Measurements from ENCODE around the gene IQGAP1.

The IQGAP1 gene

DNA sequence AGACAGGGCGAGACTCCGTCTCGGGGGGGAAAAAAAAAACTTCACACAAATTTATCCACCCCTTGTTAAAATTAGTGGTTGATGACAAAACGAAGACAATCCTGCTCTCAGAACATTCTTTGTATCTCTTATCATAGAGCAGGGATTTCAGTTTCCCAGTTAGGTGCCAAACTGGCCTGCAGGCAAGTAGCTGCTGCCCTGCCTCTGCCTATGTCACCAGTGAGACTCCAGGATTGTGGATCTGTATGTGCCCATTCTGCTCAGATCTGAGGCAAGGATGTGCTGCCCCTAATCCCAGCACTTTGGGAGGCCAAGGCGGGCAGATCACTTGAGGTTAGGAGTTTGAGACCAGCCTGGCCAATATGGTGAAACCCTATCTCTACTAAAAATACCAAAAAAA lies 54.4 kb downstream of the IQGAP1 start:
- no peak for DNase-seq (ENCODE audit: low spot score)

DNA sequence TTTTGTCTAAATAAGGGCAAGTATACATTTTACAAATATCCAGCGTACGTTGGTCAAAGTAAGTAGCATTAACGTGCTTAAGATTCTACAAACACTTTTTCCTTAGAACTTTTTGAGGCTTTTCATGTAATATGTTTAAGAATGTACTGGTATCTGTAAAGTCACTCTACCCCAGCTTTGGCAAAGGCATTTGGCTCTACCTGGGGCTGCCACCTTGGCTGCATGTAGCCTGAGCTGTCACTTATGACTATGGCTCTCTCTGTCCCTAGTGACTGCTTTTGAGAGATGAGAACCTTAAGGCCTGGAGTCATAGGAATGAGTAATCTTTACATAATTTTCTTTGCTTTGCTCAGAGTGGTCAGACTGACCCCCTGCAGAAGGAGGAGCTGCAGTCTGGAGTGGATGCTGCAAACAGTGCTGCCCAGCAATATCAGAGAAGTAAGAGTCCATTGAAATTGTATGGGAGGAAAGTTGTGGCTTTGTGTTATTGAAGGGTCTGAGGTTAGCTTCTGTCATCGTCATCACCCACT lies 61.2 kb downstream of the IQGAP1 start:
- DNase-seq (ENCODE audit: low spot score): no peak

DNA sequence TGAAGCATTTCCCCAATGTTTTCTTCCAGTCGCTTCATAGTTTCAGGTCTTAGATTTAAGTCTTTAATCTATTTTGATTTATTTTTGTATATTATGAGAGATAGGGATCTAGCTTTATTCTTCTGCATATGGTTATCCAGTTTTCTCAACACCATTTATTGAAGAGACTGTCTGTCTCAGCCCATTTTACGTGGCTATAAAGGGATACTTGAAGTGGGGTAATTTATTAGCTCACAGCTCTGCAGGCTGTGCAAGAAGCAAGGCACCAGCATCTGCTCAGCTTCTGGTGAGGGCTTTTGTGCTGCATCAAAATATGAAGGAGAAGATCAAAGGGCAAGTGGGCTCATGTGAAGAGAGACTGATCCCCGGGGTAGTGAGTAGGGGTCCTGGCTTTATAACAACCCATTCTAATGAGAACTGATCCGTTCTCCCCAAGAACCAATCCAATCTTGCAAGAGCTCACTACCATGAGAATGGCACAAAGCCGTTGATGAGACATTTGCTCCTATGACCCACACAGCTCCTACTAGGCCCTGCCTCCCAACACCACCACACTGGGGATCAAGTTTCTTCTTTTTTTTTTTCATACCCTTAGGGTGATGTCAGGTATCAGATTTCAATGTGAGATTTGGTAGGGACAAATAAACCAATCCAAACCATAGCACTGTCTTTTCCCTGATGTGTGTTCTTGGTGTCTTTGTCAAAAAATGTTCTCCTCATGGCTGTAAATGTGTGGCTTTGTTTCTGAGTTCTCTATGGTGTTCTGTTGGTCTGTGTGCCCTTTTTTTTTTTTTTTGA lies 63.2 kb downstream of the IQGAP1 start:
- no peak for DNase-seq (ENCODE audit: low spot score)

DNA sequence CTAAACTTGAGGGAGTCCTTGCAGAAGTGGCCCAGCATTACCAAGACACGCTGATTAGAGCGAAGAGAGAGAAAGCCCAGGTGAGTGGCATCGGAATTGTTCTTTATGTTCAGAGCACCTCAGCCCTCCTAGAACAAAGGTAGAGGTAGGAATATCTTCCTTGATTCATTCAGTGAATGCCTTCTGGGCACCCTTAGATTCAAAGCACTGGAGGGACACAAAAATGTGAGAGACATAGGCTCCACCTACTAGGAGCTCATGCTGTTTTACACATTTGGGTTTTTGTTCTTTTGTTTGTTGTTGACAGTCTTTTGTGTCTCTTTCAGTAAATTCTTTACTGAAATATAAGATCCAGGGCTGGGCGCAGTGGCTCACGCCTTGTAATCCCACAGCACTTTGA lies 68.2 kb downstream of the IQGAP1 start:
- no peak for DNase-seq (ENCODE audit: low spot score)

DNA sequence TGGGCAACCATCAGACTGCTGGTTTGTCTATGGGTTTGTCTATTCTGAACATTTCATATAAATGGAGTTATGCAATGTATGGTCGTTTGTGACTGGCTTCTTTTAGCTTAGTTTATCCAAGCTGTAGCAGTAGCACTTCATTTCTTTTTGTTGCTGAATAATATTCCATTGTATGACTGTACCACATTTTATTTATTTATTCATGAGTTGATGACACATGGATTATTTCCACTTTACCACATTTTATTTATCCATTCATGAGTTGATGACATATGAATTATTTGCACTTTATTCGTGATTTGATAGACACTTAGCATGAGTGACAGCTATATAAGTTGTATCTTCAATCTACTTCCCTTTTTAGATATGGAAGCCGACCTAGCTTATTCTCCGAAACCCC lies 70.0 kb downstream of the IQGAP1 start:
- DNase-seq (ENCODE audit: low spot score): no peak

DNA sequence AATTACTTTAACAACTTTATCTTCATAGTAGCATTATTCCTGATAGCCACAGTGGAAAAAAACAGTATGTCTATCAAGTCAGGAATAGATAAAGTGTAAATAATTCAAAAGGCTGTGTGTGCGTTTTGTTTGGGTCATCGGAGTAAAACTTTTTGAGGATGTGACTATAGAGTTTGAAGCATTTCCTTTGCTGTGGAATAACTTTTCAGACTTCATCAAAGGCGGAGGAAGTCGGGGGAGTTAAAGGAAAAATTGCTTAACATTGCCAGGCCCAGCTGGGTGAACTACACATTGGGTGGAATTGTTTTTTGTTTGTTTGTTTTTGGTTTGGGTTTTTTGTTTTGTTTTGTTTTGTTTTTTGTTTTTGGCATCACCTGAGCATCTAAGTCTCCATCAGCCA lies 71.3 kb downstream of the IQGAP1 start:
- DNase-seq (ENCODE audit: low spot score): no peak

DNA sequence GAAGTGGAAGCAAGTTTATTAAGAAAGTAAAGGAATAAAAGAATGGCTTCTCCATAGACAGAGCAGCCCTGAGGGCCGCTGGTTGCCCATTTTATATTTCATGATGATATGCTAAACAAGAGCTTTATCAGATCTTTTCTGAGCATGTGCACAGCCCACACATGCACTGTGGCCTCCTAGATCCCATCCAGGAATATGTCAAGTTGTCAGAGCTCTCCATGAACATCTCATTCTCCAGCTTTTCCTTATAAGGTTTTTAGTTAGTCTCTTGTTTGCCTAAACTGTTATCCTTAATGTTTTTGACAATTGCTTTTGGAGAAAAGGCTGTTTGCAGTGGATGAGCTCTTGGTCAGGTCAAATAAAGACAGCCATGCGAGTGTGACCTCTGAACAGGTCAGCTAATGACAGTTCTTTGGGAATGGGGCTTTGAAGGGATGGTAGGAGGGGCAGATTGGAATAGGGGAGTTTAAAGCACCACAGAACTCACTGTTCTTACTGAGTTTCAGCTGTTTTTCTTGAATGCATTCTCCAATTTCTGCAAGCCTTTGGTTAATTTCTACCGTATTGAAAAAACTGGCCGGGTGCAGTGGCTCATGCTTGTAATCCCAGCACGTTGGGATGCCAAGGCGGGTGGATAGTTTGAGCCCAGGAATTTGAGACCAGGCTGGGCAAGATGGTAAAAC lies 72.2 kb downstream of the IQGAP1 start:
- no peak for DNase-seq (ENCODE audit: low spot score)

DNA sequence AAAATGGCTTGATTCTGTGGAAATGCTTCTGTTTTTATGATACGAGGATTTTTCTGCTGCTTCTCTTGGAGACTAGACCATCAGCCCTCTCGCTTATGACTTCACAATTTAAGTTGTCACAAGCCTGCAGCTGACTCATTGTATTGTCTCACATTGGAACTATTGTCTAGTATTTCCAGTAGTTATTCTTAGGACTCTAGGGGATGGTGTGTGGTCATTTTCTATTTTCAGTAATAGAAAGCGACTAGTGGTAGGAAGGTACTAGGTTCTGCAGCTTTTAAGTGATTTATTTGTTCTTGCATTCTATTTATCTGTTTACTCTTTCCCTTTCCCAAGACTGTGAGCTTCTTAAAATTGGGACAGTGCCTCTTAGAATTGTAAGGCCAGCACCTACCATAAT lies 75.3 kb downstream of the IQGAP1 start:
- DNase-seq (ENCODE audit: low spot score): no peak

DNA sequence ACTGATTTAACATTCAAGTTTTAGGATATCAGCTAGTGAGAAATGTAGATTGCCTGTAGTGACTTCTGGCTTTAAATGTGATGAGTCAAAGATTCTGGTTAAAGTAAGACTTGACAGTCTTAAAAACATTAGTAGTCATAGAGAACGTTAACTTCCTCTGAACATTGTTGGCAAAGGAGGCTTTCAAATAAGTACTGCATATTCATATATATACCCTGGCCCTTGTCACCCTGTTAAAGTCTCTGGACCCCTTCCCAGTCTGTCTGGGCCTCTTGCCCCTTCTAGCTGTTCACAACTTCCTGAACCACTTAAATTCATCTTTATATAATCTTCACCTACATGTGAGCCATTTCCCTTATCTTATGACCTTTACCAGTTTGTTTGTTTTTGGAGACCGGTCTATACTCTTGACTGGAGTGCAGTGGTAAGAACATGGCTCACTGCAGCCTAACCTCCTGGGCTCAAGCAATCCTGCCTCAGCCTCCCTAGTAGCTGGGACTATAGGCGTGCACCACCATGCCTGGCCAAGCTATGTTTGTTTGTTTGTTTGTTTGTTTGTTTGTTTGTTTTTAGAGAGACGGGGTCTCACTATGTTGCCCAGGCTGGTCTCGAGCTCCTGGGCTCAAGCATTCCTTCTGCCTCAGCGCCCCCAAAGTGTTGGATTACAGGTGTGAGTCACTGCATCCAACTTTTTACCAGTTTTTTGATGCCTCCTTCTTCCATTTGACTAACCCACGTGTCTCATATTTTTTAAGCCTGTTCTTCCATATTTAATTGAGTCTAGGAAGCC lies 77.3 kb downstream of the IQGAP1 start:
- DNase-seq (ENCODE audit: low spot score): no peak

DNA sequence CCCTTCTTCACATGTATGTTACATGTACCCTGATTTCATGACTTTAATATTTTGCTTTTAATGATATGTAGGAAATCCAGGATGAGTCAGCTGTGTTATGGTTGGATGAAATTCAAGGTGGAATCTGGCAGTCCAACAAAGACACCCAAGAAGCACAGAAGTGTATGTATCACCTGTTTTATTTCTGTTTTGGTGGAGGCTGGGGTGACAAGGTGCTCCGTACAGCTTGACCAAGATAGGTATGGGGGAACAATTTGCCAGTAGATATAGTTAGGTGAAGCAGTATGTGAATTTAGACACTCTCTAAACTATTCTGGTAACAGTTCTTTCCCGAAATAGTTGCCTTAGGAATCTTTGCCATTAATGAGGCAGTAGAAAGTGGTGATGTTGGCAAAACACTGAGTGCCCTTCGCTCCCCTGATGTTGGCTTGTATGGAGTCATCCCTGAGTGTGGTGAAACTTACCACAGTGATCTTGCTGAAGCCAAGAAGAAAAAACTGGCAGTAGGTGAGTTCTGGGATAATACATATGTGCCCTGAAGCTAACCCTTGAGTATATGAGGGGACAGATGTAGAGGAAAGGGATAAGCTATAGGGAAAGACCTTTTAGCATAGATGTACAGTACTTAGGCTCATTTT lies 78.0 kb downstream of the IQGAP1 start:
- no peak for DNase-seq (ENCODE audit: low spot score)

DNA sequence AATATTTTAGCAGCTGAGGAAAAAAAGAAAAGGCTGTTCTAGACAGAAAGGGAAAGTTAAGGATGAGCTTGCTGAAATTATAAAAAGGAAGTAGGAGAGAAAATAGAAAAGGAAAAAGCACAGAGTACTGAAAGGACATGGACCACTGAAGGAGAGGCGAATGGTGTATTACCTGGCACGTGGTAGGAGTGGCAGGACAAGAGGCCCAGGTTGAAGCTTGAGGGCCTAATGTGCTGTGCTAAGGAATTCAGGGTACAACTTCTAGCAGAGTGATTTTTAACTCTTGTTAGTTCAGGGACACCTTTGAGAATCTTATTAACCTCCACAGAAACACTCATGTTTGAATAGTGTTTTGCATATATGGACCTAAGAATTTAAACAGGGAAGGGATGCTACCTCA lies 81.7 kb downstream of the IQGAP1 start:
- no peak for DNase-seq (ENCODE audit: low spot score)

DNA sequence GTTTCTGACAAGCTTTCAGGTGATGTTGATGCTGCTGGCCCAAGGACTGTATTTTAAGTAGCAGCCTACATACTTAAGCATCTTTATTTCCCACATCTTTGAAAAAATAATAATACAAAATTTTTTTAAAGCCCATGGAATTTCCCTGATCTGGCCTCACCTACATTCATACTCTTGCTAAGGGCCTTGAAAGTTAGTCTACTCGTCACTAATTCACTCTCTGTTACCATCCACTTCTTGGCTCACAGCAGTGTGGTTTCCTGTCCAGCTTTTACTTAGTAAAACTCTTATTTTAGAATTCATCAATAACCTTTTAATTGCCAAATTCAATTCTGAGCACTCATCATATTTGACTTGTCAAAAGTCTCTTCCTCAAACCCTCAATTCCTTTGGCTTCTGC lies 82.4 kb downstream of the IQGAP1 start:
- no peak for DNase-seq (ENCODE audit: low spot score)

DNA sequence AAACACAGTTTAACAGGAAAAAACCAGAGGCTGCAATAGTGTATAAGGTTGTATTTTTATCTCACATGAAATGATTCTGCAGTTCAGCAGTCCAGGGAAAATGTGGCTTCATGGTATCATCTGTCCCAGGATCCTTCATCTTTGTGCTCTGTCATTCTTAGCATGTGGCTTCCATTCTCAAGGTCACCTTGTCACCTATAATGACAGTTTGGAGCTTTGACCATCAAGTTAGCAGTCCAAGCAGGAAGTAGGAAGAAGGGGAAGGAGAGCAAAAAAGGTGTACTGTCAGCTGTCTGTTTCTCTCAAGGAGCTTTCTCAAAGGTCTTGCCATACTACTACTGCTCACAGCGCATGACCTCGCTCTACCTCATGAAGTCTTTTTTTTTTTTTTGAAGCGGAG lies 83.1 kb downstream of the IQGAP1 start:
- DNase-seq (ENCODE audit: low spot score): no peak

DNA sequence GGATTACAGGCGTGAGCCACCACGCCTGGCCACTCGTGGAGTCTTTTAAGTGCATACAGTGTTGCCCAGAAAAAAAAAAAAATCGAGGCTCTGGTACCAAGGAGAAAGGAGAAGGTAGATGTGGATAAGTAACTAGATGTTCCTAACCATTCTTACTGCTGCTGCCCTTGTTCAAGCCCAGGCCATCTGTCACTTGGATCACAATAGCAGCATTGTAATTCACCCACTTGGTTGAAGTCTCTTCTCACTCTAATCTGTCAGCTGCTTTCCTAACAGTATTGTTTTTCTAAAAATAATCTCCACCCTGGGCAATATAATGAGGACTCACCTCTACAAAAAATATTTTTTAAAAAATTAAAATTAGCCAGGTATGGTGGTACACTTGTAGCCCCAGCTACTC lies 83.7 kb downstream of the IQGAP1 start:
- DNase-seq (ENCODE audit: low spot score): no peak

DNA sequence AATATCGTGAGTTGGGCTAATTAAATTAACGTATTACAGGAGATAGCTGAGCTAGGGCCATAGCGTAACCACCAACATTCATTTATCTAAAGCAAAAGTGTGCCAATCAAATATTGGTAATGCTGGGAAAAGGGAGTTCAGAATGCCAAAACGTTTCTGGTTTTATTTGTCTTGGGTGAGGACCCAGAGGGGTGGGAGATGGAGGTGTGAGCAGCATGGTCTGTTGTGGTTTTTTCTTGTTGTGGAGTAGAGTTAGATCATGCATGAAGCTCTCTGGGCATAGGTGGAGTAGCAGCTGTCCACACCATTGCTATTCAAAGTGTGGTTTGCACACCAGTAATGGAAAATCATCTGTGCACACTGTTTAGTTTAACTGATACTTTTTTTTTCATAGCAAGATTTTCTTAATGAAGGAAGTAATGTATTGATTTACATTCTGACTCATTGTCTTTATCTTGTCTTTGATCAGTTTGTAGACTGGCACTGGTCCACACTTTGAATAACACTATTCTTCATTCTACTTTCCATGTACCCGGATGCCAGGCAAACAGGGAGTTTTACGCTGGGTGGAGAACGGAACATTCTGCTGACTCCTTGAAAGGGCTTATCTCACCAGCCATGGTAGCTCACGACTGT lies 90.9 kb downstream of the IQGAP1 start:
- DNase-seq (ENCODE audit: low spot score): no peak

DNA sequence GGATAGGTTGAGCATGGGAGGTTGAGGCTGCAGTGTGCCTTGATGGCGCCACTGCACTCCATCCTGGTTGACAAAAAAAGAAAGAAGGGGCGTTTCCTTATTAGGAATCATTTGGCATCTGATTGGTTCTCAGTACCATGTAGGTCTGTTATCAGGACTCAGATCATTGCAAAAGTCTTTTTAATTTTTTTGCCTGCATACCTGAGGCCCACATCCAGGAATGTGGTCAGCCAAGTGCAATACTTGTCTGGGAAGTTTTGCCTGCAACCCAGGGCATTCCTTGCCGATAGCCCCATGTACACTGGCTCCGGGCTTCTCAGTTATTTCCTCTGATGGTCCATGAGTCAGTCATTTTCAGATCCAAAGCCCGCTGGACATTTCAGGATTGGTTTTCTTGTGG lies 91.6 kb downstream of the IQGAP1 start:
- DNase-seq (ENCODE audit: low spot score): no peak

DNA sequence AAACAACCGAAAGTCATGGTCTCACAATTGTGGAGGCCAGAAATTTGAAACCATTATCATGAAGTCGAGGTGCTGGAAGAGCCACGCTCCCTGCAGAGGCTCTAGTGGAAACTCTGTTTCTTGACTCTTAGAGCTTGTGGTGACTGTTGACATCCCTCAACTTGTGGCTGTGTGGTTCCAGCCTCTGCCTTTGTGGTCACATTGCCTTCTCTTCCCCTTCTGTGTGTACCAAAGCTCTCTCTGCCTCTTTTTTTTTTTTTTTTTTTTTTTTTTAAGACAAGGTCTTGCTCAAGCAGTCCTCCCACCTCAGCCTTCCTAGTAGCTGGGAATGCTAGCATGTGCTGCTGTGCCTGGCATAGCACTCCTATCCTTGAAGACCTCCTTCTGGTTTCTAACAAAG lies 93.0 kb downstream of the IQGAP1 start:
- DNase-seq (ENCODE audit: low spot score): no peak

DNA sequence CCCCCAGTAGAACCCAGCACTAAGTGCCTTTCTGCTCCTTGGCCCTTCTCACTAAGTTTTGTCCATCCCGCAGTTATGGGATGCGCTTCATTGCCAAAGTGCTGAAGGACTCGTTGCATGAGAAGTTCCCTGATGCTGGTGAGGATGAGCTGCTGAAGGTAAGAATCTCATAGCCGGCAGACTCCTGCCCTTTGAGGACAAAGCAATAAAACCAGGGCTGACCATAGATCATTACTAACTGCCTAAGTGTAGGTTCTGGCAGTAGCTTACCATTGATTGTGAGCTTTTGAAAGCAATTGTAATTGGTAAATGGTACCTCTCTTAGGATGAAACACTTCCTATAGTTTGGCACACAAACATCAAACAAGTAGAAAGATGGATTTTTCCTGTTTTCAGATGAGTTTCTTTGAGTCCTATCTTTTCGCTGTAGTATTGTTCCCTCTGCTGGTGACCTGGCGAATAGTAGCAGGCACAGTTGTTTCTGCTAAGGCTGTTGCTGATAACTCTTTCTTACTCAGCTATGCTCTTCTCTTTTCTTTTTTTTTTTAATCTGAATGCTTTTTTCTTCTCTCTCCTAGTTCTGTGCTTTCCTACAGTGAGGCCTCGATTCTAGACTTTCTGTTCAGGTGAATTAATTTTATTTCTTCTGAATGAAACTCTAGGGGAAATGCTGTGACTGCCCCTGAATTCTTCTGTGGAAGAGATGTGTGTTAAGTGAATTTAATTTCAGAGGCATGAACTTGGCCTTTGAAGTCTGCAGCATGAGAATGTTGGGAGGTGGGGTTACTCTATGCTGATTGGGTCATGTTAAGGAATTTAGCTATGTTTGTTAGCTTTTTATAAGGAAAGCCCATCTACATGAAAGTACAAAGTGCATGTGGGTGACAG lies 94.3 kb downstream of the IQGAP1 start:
- DNase-seq (ENCODE audit: low spot score): peak; percentile 59

DNA sequence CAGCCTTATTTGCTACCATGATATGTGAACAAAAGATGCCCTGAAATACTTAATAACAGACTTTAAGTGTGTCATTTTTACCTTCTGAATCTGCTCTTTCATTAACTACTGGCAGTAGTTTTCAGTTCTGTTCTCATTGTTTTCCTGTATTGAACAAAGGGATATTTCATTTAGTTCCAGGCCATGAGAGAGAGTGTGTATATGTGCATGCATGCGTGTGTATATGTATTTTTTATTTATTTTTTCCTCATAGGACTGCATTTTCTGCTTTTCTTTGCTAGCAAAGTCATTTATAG lies 94.9 kb downstream of the IQGAP1 start:
- no peak for DNase-seq (ENCODE audit: low spot score)

DNA sequence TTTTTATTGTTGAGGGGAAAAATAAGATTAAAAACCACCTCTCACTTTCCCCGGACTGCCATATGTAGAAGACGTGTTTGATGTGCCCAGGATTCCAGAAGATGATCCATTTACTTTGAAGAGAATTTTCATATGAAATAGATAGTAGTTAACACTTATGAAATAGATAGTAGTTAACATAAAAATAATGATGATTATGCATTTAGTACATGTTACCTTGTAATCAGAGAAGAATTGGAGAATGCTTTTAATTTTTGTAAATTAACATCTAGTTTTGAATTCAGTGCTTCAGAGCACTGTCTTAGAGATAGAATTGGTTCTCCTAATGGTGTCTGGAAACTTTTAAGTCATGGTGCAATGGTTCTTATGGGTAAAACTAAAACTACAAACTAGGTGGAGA lies 95.6 kb downstream of the IQGAP1 start:
- no peak for DNase-seq (ENCODE audit: low spot score)

DNA sequence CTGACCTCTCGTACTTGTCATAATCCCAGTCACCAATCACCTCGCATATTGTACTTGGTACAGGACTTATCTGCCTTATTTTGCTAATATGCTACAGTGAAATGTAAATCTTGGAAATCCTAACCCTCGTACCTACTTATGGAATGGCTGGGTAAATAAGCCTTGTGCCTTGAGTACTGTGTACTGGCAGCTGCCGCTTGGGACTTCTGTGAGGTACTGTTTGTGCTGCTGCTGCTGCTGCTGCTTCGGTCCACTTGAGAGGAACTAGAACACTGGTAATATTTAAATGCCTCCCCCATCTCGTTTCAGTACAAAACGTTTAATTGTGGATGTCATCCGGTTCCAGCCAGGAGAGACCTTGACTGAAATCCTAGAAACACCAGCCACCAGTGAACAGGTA lies 99.1 kb downstream of the IQGAP1 start:
- DNase-seq (ENCODE audit: low spot score): no peak

All from hematopoietic multipotent progenitor cell treated with erythropoietin and hydrocortisone succinate and interleukin-3 and kit ligand, for 15 days (in vitro differentiated cells).